Neural cell (in vitro differentiated cells): ENCODE data around the gene YWHAH. TPM values are rescaled to one million over a fixed set of nuclear protein-coding genes. Genes with fewer than 3 reads are reported as not detected.

ENCODE experiments used
- H2AFZ ChIP-seq: fragments of 200-600, 300-800 bp; sonication (generic), shearing (Covaris generic); 2 replicates; pipeline ENCODE4 v1.6.0; 2014; ENCODE audit warnings: low read depth, mild to moderate bottlenecking, antibody characterized with exemption, low read length, moderate library complexity
- H3F3A ChIP-seq: fragments of 200-600 bp; shearing (Covaris generic); 2 replicates; pipeline ENCODE4 v1.6.1; 2016; ENCODE audit warnings: mild to moderate bottlenecking, moderate library complexity, mixed read lengths, antibody characterized with exemption, low read length; ENCODE audit not compliant: insufficient read depth, poor library complexity, severe bottlenecking
- H3K27ac ChIP-seq: fragments of 200-600, 300-800 bp; sonication (generic), shearing (Covaris generic); 2 replicates; pipeline ENCODE4 v1.5.1; 2014; ENCODE audit warnings: mild to moderate bottlenecking, low read length, moderate library complexity
- H3K27me3 ChIP-seq: fragments of 300-800, 200-600 bp; sonication (generic), shearing (Covaris generic); 2 replicates; pipeline ENCODE4 v1.6.0; 2014; ENCODE audit warnings: mild to moderate bottlenecking, low read depth, low read length, moderate library complexity; ENCODE audit not compliant: insufficient read depth
- H3K36me3 ChIP-seq: fragments of 300-800, 200-600 bp; sonication (generic), shearing (Covaris generic); 2 replicates; pipeline ENCODE4 v1.5.1; 2014; ENCODE audit warnings: mild to moderate bottlenecking, antibody characterized with exemption, low read length, moderate library complexity; ENCODE audit not compliant: insufficient read depth
- H3K4me2 ChIP-seq: fragments of 300-800, 200-600 bp; sonication (generic), shearing (Covaris generic); 2 replicates; pipeline ENCODE4 v1.6.0; 2014; ENCODE audit warnings: mild to moderate bottlenecking, low read length
- H3K4me3 ChIP-seq: fragments of 300-800, 200-600 bp; sonication (generic), shearing (Covaris generic); 2 replicates; pipeline ENCODE4 v1.5.1; 2014; ENCODE audit warnings: mild to moderate bottlenecking, low read length, moderate library complexity
- H3K79me2 ChIP-seq: fragments of 200-600 bp; shearing (Covaris generic); replicated peaks from 2 replicates; pipeline ENCODE4 v1.6.0; 2014; ENCODE audit warnings: mild to moderate bottlenecking, low read length, moderate library complexity; ENCODE audit not compliant: insufficient read depth
- H3K9ac ChIP-seq: fragments of 300-800, 200-600 bp; sonication (generic), shearing (Covaris generic); 2 replicates; pipeline ENCODE4 v1.6.1; 2016; ENCODE audit warnings: mild to moderate bottlenecking, low read length, mixed read lengths
- H3K9me2 ChIP-seq: fragments of 200-600 bp; shearing (Covaris generic); 2 replicates; pipeline ENCODE4 v1.6.1; 2016; ENCODE audit warnings: mild to moderate bottlenecking, low read length, mixed read lengths; ENCODE audit not compliant: insufficient read depth
- H3K9me3 ChIP-seq: fragments of 200-600, 300-800 bp; sonication (generic), shearing (Covaris generic); 2 replicates; pipeline ENCODE4 v1.6.1; 2016; ENCODE audit warnings: mild to moderate bottlenecking, mixed run types, low read length, moderate library complexity, mixed read lengths
- H4K20me1 ChIP-seq: fragments of 200-600 bp; shearing (Covaris generic); 2 replicates; pipeline ENCODE4 v1.6.1; 2016; ENCODE audit warnings: mild to moderate bottlenecking, mixed run types; ENCODE audit not compliant: insufficient read depth
- CTCF ChIP-seq: fragments of 450-650 bp; IDR thresholded peaks from 2 replicates; pipeline ENCODE4 v1.5.1; 2014; ENCODE audit warnings: antibody characterized with exemption, mild to moderate bottlenecking, moderate library complexity; ENCODE audit not compliant: poor library complexity, severe bottlenecking
- EP300 ChIP-seq: fragments of 450-650 bp; conservative IDR thresholded peaks from 2 replicates; pipeline ENCODE4 v1.6.1; 2014; ENCODE audit warnings: antibody characterized with exemption, mild to moderate bottlenecking, moderate library complexity; ENCODE audit not compliant: poor library complexity, severe bottlenecking
- EZH2 ChIP-seq: fragments of 200-600, 300-800 bp; shearing (Covaris generic), sonication (generic); IDR thresholded peaks from 2 replicates; pipeline ENCODE4 v1.6.1; 2014; ENCODE audit warnings: antibody characterized with exemption, low read length, borderline replicate concordance, mild to moderate bottlenecking; ENCODE audit not compliant: insufficient read depth, poor library complexity, severe bottlenecking
- MXI1 ChIP-seq: fragments of 450-650 bp; conservative IDR thresholded peaks from 2 replicates; pipeline ENCODE4 v1.6.1; 2014; ENCODE audit warnings: antibody characterized with exemption, mild to moderate bottlenecking; ENCODE audit not compliant: poor library complexity, severe bottlenecking
- POLR2AphosphoS5 ChIP-seq: IDR thresholded peaks from 2 replicates; pipeline ENCODE4 v1.6.1; 2012
- RAD21 ChIP-seq: fragments of 450-650 bp; conservative IDR thresholded peaks from 2 replicates; pipeline ENCODE4 v1.6.1; 2014; ENCODE audit warnings: antibody characterized with exemption, mild to moderate bottlenecking, moderate library complexity
- REST ChIP-seq: IDR thresholded peaks from 2 replicates; pipeline ENCODE4 v1.6.1; 2012; ENCODE audit warnings: borderline replicate concordance
- SMC3 ChIP-seq: fragments of 450-650 bp; conservative IDR thresholded peaks from 2 replicates; pipeline ENCODE4 v1.6.1; 2014; ENCODE audit warnings: antibody characterized with exemption, mild to moderate bottlenecking, moderate library complexity; ENCODE audit not compliant: poor library complexity
- TAF1 ChIP-seq: IDR thresholded peaks from 2 replicates; pipeline ENCODE4 v1.6.1; 2012; ENCODE audit warnings: low read depth
- polyA plus RNA-seq: library from polyadenylated mRNA; depleted of rRNA; stranded (reverse); fragments of >200 nt; gene quantifications from 2 replicates; pipeline ENCODE4 v1.2.3, GENCODE V29; 2014

The YWHAH gene
- polyA plus RNA-seq, 1 donor from 2014 or later: 300 TPM

GRCh38 chr22:31912407-31912743, 32.0 kb upstream of the YWHAH start:
- Histone ChIP-seq H3K4me2 (no peak overlapping the region), H2AFZ (no peak overlapping the region), H3K27me3 (no peaks in the 10 kb centered on the region), H3K79me2 (no peaks in the 10 kb centered on the region), H3F3A (no peaks in the 10 kb centered on the region), H4K20me1 (no peaks in the 10 kb centered on the region), H3K9ac (no peak overlapping the region), H3K36me3 (no peaks in the 10 kb centered on the region), H3K27ac (no peak overlapping the region), H3K9me3 (no peaks in the 10 kb centered on the region), H3K9me2 (no peaks in the 10 kb centered on the region), H3K4me3 (no peak overlapping the region)
- TF ChIP-seq RAD21: no peak
- TF ChIP-seq TAF1: no peak
- TF ChIP-seq EZH2: no peak
- TF ChIP-seq POLR2AphosphoS5: no peak
- TF ChIP-seq MXI1: no peak
- no peak for TF ChIP-seq REST
- TF ChIP-seq EP300: no peak
- TF ChIP-seq SMC3: no peak
- TF ChIP-seq CTCF: no peak

- Histone ChIP-seq H3K9me3 (no peaks in the 10 kb centered on the region), H3F3A (no peaks in the 10 kb centered on the region), H3K9me2 (no peaks in the 10 kb centered on the region), H3K4me2 (no peak overlapping the region), H3K27me3 (no peaks in the 10 kb centered on the region), H4K20me1 (no peaks in the 10 kb centered on the region), H3K9ac (no peak overlapping the region), H3K36me3 (no peaks in the 10 kb centered on the region), H3K79me2 (no peaks in the 10 kb centered on the region), H3K4me3 (no peak overlapping the region), H3K27ac (no peak overlapping the region), H2AFZ (no peak overlapping the region)
- no peak for TF ChIP-seq MXI1
- no peak for TF ChIP-seq SMC3
- no peak for TF ChIP-seq EP300
- no peak for TF ChIP-seq CTCF
- TF ChIP-seq POLR2AphosphoS5: no peak
- TF ChIP-seq EZH2: no peak
- TF ChIP-seq RAD21: no peak
- TF ChIP-seq TAF1: no peak
- no peak for TF ChIP-seq REST
Observed at GRCh38 chr22:31915586-31915985, 28.7 kb upstream of the YWHAH start.
